Measurements from ENCODE around the gene GPR183.

GPR183 gene, protein sequence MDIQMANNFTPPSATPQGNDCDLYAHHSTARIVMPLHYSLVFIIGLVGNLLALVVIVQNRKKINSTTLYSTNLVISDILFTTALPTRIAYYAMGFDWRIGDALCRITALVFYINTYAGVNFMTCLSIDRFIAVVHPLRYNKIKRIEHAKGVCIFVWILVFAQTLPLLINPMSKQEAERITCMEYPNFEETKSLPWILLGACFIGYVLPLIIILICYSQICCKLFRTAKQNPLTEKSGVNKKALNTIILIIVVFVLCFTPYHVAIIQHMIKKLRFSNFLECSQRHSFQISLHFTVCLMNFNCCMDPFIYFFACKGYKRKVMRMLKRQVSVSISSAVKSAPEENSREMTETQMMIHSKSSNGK

GRCh38 chr13:99307247-99307646 lies at the start of gene GPR183:
TSS of gene GPR183 (minus strand) at chr13:99307399. CDS start at chr13:99296145, 11,254 bp downstream.
- in situ Hi-C loops (cut with HindIII; ENCODE audit: low pct_unique_long_range_greater_than_20kb, low sequenced_read_pairs), result no loop called here
- no peak for DNase-seq (ENCODE audit: low read depth in 1 of 2, low spot score in 1 of 2)
- TF ChIP-seq JUND (IDR thresholded peaks at IDR 0.05; ENCODE audit: low read depth), result no peak

- TF ChIP-seq JUND (IDR thresholded peaks at IDR 0.05; ENCODE audit: low read depth), result no peak
- in situ Hi-C loops (cut with HindIII; ENCODE audit: low pct_unique_long_range_greater_than_20kb, low sequenced_read_pairs), result no loop called here
- no peak for DNase-seq (ENCODE audit: low read depth in 1 of 2, low spot score in 1 of 2)
Measured at GRCh38 chr13:99356262-99357091, 49.3 kb upstream of the GPR183 start.

DNA sequence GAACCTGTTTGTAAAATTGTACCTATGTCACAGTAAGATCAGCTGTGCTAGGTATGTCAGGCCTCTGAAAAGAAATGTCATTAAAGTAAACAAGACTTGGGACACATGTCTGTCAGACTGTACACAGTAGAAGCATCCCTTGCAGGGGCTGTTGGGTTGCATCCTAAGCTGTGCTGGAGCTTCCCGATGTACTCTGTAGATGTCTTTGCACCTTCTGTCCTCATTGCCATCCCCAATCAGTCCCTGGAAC lies 48.7 kb upstream of the GPR183 start:
- no peak for DNase-seq (ENCODE audit: low read depth in 1 of 2, low spot score in 1 of 2)
- in situ Hi-C loops (cut with HindIII; ENCODE audit: low pct_unique_long_range_greater_than_20kb, low sequenced_read_pairs), result no loop called here
- no peak for TF ChIP-seq JUND (IDR thresholded peaks at IDR 0.05; ENCODE audit: low read depth)

DNA sequence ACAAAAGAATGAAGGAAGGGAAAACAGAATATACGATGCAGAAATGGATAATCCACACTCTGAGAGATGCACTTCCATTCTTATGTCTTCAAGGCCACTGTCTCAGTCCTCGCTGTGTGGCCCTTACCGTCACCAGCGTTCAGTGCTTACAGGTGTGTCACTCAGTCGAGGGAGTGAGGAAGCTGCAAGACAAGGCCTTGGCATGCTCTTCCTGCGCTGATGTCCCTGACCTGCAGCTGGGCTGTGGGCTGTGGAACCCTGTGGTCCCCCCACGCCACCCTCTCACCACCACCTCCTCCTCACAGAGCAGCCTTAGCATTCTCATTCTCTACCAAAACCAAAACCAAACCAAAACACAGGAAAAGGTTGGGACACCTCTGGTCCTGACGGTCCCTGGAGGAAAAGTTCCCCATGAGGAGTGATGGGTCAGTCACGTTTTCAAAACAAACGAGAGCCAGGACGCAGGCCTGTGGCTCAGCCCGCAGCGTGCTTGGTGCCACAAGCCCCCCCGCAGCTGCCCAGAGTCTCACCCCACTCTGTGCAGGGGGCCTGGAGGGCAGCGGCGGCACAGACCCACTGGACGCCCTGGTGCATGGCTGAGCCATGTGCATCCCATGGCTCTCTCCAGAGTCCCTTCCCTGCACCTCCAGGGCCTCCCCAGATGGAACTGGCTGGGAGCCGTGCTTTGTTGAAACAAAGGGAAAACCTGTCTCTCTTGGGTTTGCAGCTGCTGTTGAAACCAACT lies 48.2 kb upstream of the GPR183 start:
- TF ChIP-seq JUND (IDR thresholded peaks at IDR 0.05; ENCODE audit: low read depth), result no peak
- in situ Hi-C loops (cut with HindIII; ENCODE audit: low pct_unique_long_range_greater_than_20kb, low sequenced_read_pairs), result no loop called here
- peak in 1 of 2 experiments; percentile 47 for DNase-seq (ENCODE audit: low read depth in 1 of 2, low spot score in 1 of 2)

GRCh38 chr13:99354371-99354951 lies 47.3 kb upstream of the GPR183 start:
- no peak for TF ChIP-seq JUND (IDR thresholded peaks at IDR 0.05; ENCODE audit: low read depth)
- in situ Hi-C loops (cut with HindIII; ENCODE audit: low pct_unique_long_range_greater_than_20kb, low sequenced_read_pairs), result no loop called here
- DNase-seq (ENCODE audit: low read depth in 1 of 2, low spot score in 1 of 2), result peak; percentile 28 to 83

GRCh38 chr13:99353836-99354235 lies 46.6 kb upstream of the GPR183 start:
- no peak for TF ChIP-seq JUND (IDR thresholded peaks at IDR 0.05; ENCODE audit: low read depth)
- in situ Hi-C loops (cut with HindIII; ENCODE audit: low pct_unique_long_range_greater_than_20kb, low sequenced_read_pairs), result no loop called here
- DNase-seq (ENCODE audit: low read depth in 1 of 2, low spot score in 1 of 2), result no peak

- no peak for TF ChIP-seq JUND (IDR thresholded peaks at IDR 0.05; ENCODE audit: low read depth)
- in situ Hi-C loops (cut with HindIII; ENCODE audit: low pct_unique_long_range_greater_than_20kb, low sequenced_read_pairs), result no loop called here
- DNase-seq (ENCODE audit: low read depth in 1 of 2, low spot score in 1 of 2), result no peak
Measured at GRCh38 chr13:99353246-99353600, 46.0 kb upstream of the GPR183 start.

GRCh38 chr13:99352351-99353245 lies 45.4 kb upstream of the GPR183 start:
- no peak for DNase-seq (ENCODE audit: low read depth in 1 of 2, low spot score in 1 of 2)
- in situ Hi-C loops (cut with HindIII; ENCODE audit: low pct_unique_long_range_greater_than_20kb, low sequenced_read_pairs), result no loop called here
- TF ChIP-seq JUND (IDR thresholded peaks at IDR 0.05; ENCODE audit: low read depth), result no peak

DNA sequence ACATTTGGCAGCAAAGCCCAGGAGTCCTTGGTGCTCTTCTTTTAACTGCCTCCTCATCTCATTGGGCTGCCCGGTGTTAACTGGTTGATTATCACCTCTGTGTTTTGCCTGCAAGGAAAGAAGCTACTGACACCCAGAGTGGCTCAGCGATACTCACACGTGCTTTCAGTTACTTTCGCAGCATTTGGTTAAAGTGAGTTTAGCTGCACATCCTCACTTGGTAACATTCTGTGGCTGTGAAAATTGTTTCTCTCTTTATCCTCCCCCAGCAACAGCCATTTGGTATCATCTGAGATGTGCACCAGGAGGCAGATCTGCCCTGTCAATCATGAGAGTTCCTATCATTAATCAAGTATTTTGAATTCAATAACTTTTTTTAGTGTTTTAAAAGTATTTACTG lies 44.6 kb upstream of the GPR183 start:
- no peak for DNase-seq (ENCODE audit: low read depth in 1 of 2, low spot score in 1 of 2)
- TF ChIP-seq JUND (IDR thresholded peaks at IDR 0.05; ENCODE audit: low read depth), result no peak
- in situ Hi-C loops (cut with HindIII; ENCODE audit: low pct_unique_long_range_greater_than_20kb, low sequenced_read_pairs), result no loop called here

DNA sequence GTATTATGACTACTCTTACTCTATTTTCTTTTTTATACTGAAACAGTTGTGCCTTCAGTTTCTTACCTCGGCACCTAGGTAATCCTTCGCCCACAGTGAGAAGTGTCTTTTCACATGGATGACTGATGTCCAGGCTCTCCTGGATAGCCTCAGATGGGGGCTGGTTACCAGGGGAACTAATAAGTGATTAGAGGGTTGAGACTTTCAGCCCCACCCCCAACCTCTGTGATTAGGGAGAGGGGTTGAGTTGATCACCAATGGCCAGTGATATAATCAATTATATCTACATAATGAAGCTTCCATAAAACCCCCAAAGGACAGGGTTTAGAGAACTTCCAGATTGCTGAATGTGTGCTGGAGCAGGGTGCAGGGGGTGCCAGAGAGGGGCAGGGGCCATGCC lies 43.0 kb upstream of the GPR183 start:
- DNase-seq (ENCODE audit: low read depth in 1 of 2, low spot score in 1 of 2), result no peak
- in situ Hi-C loops (cut with HindIII; ENCODE audit: low pct_unique_long_range_greater_than_20kb, low sequenced_read_pairs), result no loop called here
- no peak for TF ChIP-seq JUND (IDR thresholded peaks at IDR 0.05; ENCODE audit: low read depth)

GRCh38 chr13:99347911-99348451 lies 40.8 kb upstream of the GPR183 start:
- no peak for TF ChIP-seq JUND (IDR thresholded peaks at IDR 0.05; ENCODE audit: low read depth)
- DNase-seq (ENCODE audit: low read depth in 1 of 2, low spot score in 1 of 2), result no peak
- in situ Hi-C loops (cut with HindIII; ENCODE audit: low pct_unique_long_range_greater_than_20kb, low sequenced_read_pairs), result no loop called here

Data from T47D (cell line).